Midbrain (tissue), 1 donor: ENCODE data around the gene WNT3A.

Experiments used
- DNase-seq: peaks from one replicate; lab custom pipeline; 2025; lab: John Stamatoyannopoulos, UW

WNT3A gene

GRCh38 chr1:228048659-228049298 lies 42.0 kb downstream of the WNT3A start:
- no peak for DNase-seq

GRCh38 chr1:228050571-228051231 lies 43.9 kb downstream of the WNT3A start:
- DNase-seq: no peak

GRCh38 chr1:228058172-228058948 lies 51.6 kb downstream of the WNT3A start:
- DNase-seq: no peak

GRCh38 chr1:228058949-228059633 lies 52.3 kb downstream of the WNT3A start:
- DNase-seq: no peak

GRCh38 chr1:228059634-228060457 lies 53.0 kb downstream of the WNT3A start:
- no peak for DNase-seq

GRCh38 chr1:228060458-228061190 lies 53.8 kb downstream of the WNT3A start:
- DNase-seq: no peak

DNA sequence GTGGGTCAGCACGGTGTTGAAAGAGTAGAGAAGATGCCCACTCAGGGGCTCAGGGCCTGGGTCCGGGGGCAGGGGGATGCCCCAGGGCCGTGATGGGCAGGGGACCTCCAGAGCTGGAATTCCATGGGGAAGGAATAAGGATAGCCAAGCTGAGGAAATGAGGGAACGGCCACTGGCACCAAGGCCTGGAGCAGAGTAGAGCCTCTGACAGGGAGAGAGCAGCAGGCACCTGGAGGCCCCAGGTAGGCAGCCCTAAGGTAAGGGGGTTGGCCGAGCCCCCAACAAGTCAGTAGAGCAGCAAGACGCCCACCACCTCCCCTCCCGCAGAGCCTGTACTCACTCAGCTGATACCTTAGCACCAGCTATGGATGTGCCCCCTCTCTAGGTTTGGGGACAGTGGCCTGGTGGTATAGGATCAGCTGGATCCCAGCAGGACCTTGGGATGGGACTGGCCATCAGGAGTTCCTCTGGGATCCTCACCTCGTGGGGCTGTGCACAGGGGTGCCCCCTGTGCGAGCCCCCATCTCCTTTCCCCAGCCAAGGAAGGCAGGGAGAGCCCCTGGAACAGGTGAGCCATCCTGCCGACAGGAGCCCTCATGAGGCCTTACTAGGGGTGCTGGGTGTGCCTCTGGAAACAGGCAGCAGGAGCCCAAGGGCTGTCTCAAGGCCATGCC lies 54.8 kb downstream of the WNT3A start:
- DNase-seq: no peak

GRCh38 chr1:228062085-228062791 lies 55.4 kb downstream of the WNT3A start:
- DNase-seq: no peak

DNA sequence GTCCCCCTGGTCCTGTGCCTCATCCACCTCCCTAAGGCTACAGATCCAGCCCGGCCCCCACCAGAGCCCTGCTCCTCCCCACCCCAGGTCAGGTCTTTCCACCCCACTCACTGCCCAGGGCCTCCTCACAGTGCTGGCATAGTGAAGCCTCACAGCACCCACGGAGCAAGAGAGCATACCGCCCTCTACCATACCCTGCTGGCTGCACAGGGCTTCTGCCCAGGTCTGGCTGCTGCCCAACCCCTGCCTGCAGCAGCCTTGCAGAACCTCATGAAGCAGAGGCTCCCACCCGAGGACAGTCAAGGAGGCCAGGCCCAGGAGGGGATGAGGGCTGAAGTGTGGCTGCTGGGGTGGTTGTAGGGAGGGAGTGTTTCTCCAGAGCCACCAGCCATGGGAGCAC lies 56.0 kb downstream of the WNT3A start:
- no peak for DNase-seq

DNA sequence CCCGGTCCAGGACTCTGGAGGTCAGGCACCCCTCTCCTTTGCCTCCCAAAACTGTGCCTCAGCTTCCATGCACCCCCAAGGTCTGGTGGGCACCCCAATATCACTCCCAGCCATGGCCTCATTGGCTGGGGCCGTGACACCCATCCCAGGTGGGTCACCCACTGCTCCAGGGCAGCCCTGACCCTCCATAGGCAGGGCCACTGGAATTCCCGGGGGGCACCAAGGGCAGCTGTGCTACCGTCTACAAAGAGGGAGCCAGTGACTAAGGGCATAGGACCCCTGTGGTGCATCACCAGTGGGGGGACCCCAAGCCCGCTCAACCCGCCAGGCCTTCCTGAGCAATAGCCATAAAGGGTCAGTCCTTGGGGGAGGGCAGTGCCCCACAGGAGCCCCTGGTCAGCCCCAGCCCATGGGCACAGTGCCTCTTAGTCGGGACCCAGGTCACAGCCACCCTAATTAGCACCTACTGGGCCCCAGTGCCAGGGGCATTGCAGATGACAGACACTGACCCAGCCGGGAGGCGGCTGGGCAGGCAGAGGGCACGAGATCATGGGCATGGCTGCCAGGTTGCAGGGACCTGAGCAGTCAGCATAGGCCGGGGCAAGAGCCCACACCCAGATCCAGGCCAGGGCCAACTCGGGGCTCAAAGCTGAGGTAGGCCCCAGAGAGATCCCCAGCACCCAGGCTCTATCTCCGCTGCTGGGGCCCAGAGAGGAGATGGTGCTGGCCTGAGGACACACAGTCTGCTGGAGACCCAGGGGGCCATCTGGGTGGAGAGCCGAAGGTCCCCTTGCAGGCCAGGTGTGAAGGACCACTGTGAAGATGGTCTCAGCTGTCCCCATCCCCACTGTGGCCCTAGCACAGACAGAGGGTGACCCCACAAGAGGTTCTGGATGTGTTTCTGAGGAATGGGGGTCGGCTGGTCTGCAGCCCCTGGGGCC lies 56.7 kb downstream of the WNT3A start:
- no peak for DNase-seq

- no peak for DNase-seq
Observed at GRCh38 chr1:228064296-228064695, 57.5 kb downstream of the WNT3A start.

DNA sequence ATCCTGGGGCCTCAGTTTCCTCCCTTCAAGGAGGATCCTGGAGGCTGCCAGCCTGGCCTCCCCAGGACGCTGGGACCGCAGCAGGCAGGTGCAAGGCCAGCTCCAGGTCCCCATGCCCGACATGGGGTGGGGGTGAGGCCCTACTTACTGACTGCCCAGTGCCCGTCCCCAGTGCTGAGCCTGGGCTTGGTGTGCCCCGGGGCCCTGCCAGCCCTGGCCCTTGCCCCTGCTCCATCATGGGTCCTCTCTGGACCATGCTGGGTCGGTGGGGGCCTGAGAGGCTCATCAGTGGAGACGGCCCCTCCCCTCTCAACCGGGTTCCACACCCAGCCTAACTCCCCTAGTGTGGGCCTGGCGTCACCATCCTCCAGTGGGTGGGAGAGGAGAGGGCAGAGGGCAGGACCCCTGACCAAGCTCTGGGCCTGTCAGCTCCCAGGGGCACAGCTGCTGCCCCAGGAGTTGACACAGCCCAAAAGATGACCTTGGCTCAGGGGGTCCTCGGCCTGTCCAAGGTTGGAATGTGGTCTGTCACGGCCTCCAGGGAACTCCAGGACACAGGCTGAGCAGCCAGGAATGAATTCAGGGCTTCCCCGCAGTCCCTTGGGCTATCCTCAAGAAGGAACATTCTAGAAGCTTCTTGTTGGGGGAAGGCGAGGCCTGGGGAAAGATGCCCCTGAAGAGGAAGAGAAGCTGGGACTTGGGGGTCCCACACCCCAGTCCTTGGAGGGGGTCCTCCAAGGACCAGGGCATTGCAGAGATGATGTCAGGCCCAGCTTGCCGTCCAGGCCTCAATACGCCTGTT lies 58.1 kb downstream of the WNT3A start:
- no peak for DNase-seq

GRCh38 chr1:228065543-228066347 lies 58.9 kb downstream of the WNT3A start:
- no peak for DNase-seq

- DNase-seq: no peak
Observed at GRCh38 chr1:228066416-228066815, 59.6 kb downstream of the WNT3A start.

DNA sequence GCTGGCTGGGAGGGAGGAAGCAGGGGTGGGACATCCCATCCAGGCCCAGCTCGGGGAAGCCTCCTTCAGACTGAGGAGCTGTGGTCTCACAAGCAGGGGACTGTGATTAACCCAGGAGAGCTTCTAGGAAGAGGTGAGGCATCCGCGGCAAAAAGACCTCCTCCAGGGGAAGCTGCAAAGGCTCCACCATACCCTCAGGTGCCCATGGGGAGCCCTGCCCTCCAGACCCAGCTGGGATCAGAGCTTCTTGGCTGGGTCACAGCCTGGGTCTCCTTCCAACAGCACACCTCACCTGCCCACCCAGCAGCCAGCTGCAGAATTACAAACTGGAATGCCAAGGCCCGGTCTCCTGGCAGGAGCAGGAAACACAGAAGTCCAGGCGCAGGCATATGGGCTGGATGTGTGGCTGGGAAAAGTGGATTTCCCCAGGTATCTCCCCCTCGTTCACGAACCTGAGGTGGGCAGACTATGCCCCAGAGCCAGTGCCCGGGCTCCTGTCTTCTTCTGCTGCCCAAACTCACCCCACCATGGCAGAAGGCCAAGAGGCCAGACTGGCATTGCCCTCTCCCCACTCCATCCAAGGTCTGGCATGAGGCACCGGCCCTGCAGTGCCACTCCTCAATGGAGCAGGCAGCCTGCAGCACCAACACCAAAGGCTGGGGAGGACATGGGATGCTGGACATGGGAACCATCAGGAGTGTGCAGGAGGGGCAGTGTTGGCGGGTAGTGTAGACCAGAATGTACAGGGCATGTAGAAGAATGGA lies 60.3 kb downstream of the WNT3A start:
- no peak for DNase-seq

- no peak for DNase-seq
Observed at GRCh38 chr1:228068359-228068758, 61.6 kb downstream of the WNT3A start.
